ENCODE measurements around the gene SPRY1. TPM values are rescaled to one million over a fixed set of nuclear protein-coding genes. Genes with fewer than 3 reads are reported as not detected.
A peak's percentile ranks its signal among the peaks of the same experiment; 100 is the strongest.

Gene SPRY1
- total and polyA plus RNA-seq, 2 donors from 2014 or later: 18.3 to 134 TPM

GRCh38 chr4:123348946-123349345, 47.6 kb upstream of the SPRY1 start:
- no peaks in the 10 kb centered on the region for H3K36me3 ChIP-seq (ENCODE audit: control insufficient read depth in 2 of 3, insufficient read depth in 3 of 3, low read length in 3 of 3)
- peaks cover 0 to 6% (median 6%) of the 10 kb centered on the region in 3 donors for H3K4me1 ChIP-seq (ENCODE audit: control insufficient read depth in 2 of 3, insufficient read depth in 2 of 3, low read depth in 1 of 3, low read length in 3 of 3)
- H3K27me3 ChIP-seq (ENCODE audit: control insufficient read depth, insufficient read depth, low read length): no peaks in the 10 kb centered on the region
- TF ChIP-seq CTCF (IDR thresholded peaks at IDR 0.05; ENCODE audit: borderline replicate concordance, extremely low read depth, insufficient read depth): no peak
- no peak overlapping the region for H3K9ac ChIP-seq (ENCODE audit: low read length in 3 of 3)
- no peaks in the 10 kb centered on the region for H3K9me3 ChIP-seq (ENCODE audit: control insufficient read depth in 2 of 3, insufficient read depth in 1 of 3, low read length in 3 of 3)
- no peak for FAIRE-seq
- no peak overlapping the region for H3K4me3 ChIP-seq (ENCODE audit: low read length in 3 of 3)
- no peak overlapping the region for H3K27ac ChIP-seq (ENCODE audit: low read depth in 2 of 2, low read length in 2 of 2)
- no peak for DNase-seq
- intact Hi-C loops (cut with DNase I): no loop called here

GRCh38 chr4:123349421-123350190, 47.0 kb upstream of the SPRY1 start:
- no peaks in the 10 kb centered on the region for H3K9me3 ChIP-seq (ENCODE audit: control insufficient read depth in 2 of 3, insufficient read depth in 1 of 3, low read length in 3 of 3)
- no peak overlapping the region for H3K4me3 ChIP-seq (ENCODE audit: low read length in 3 of 3)
- TF ChIP-seq CTCF (IDR thresholded peaks at IDR 0.05; ENCODE audit: borderline replicate concordance, extremely low read depth, insufficient read depth): no peak
- H3K9ac ChIP-seq (ENCODE audit: low read length in 3 of 3): no peak overlapping the region
- peaks cover 0 to 6% (median 6%) of the 10 kb centered on the region in 3 donors for H3K4me1 ChIP-seq (ENCODE audit: control insufficient read depth in 2 of 3, insufficient read depth in 2 of 3, low read depth in 1 of 3, low read length in 3 of 3)
- H3K36me3 ChIP-seq (ENCODE audit: control insufficient read depth in 2 of 3, insufficient read depth in 3 of 3, low read length in 3 of 3): no peaks in the 10 kb centered on the region
- H3K27ac ChIP-seq (ENCODE audit: low read depth in 2 of 2, low read length in 2 of 2): no peak overlapping the region
- no peaks in the 10 kb centered on the region for H3K27me3 ChIP-seq (ENCODE audit: control insufficient read depth, insufficient read depth, low read length)
- FAIRE-seq (no peak), DNase-seq (peak in 1 of 5 donors; percentile 21)
- intact Hi-C loops (cut with DNase I): no loop called here

GRCh38 chr4:123350191-123350544, 46.4 kb upstream of the SPRY1 start:
- intact Hi-C loops (cut with DNase I): no loop called here
- Histone ChIP-seq H3K36me3 (ENCODE audit: control insufficient read depth in 2 of 3, insufficient read depth in 3 of 3, low read length in 3 of 3) (no peaks in the 10 kb centered on the region), H3K4me3 (ENCODE audit: low read length in 3 of 3) (no peak overlapping the region), H3K27ac (ENCODE audit: low read depth in 2 of 2, low read length in 2 of 2) (no peak overlapping the region), H3K4me1 (ENCODE audit: control insufficient read depth in 2 of 3, insufficient read depth in 2 of 3, low read depth in 1 of 3, low read length in 3 of 3) (peaks cover 0 to 6% (median 6%) of the 10 kb centered on the region in 3 donors), H3K27me3 (ENCODE audit: control insufficient read depth, insufficient read depth, low read length) (no peaks in the 10 kb centered on the region), H3K9ac (ENCODE audit: low read length in 3 of 3) (no peak overlapping the region), H3K9me3 (ENCODE audit: control insufficient read depth in 2 of 3, insufficient read depth in 1 of 3, low read length in 3 of 3) (no peaks in the 10 kb centered on the region)
- TF ChIP-seq CTCF (IDR thresholded peaks at IDR 0.05; ENCODE audit: borderline replicate concordance, extremely low read depth, insufficient read depth): peak; percentile 44
- DNase-seq (peak in 4 of 5 donors; percentile 41 to 72 (median 60)), FAIRE-seq (no peak)
